Dendritic cell treated with granulocyte-macrophage colony-stimulating factor and Interleukin-4, amounts not matched to agents 40 ng/mL and 50 ng/mL, for 4 days (primary cell): ENCODE data around the gene DNMT3L.
"Not testable (repeated sequence)": the region's sequence is repeated elsewhere in the genome, so short reads cannot be mapped to it uniquely, and the experiment has no call there.

ENCODE experiments used
- H3K27ac Mint-ChIP-seq: one replicate; pipeline ENCODE4 v1.8.0; 2022; ENCODE audit warnings: mild to moderate bottlenecking, mixed read lengths
- H3K27me3 Mint-ChIP-seq: one replicate; pipeline ENCODE4 v1.8.0; 2022; ENCODE audit warnings: mild to moderate bottlenecking, mixed read lengths
- H3K36me3 Mint-ChIP-seq: one replicate; pipeline ENCODE4 v1.8.0; 2022; ENCODE audit warnings: low read depth, mixed read lengths
- H3K4me1 Mint-ChIP-seq: one replicate; pipeline ENCODE4 v1.8.0; 2022; ENCODE audit warnings: low read depth, mixed read lengths
- H3K4me3 Mint-ChIP-seq: one replicate; pipeline ENCODE4 v1.8.0; 2022; ENCODE audit warnings: mild to moderate bottlenecking, moderate library complexity, mixed read lengths
- H3K9me3 Mint-ChIP-seq: one replicate; pipeline ENCODE4 v1.8.0; 2022; ENCODE audit warnings: mixed read lengths
- intact Hi-C: fragments of 100-400 bp; cut with micrococcal nuclease; formaldehyde crosslinking; loops from one replicate; pipeline ENCODE4 v1.15.0; 2022

DNMT3L gene

DNA sequence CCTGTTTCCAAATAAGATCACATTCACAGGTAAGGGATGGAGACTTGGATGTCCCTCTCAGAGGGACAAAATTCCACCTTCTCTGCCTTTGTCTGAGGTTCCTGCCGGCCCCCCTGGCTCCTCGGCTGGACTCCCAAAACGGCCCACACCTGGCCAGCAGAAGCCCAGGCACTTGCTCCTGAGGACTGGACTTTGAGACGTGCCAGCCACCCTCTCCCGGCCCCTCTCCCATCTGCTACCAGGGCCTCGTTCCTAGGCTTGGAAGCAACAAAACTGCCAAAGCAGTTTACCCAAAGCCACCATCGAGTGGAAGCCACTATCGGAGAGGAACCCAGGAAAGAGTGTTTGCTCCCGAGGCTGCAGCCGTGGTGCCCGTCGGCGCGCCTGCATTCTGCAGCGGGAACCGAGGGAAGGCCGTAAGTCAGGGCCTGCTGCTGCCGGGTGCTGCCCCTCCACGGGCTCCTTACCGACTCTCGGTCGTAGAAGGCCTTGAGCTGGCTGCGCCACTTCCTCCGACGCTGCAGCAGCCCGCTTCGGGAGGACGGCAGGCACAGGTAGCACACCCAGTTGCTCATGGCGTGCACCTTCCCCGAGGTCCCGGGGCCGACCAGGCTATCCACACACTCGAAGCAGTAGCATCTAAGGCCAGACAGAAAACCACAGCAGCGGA, 3.5 kb downstream of the DNMT3L start:
- Mint-ChIP-seq H3K27ac (no peak overlapping the region), H3K4me1 (peaks cover 6% of the 10 kb centered on the region), H3K4me3 (no peak overlapping the region), H3K27me3 (peaks cover 51% of the 10 kb centered on the region), H3K9me3 (no peaks in the 10 kb centered on the region), H3K36me3 (no peaks in the 10 kb centered on the region)
- intact Hi-C loops = no loop called here

DNA sequence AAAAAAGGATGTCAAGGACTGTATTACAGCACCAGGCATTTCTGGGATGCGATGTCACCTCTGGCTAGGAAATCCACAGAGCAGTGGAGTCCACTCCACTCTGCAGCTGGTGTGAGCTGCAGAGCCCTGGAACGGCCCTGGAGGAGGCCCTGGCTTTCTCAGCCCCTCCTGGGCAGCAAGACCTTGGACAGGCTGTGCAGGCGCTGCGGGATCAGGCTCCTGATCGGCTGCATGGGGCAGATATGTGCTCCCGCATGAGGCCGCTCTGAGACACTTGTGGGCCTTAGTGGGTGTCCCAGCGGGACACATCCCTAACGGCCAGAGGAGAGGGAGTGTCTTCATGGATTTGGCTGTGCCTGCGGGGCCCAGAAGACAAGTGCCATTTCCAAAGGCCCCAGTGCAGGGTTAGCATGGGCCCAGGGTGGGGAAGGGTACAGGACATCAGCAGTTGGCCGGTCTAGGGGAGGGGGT, 6.2 kb downstream of the DNMT3L start:
- Mint-ChIP-seq H3K36me3 (no peaks in the 10 kb centered on the region), H3K27me3 (peaks cover 48% of the 10 kb centered on the region), H3K4me1 (peaks cover 6% of the 10 kb centered on the region), H3K27ac (no peak overlapping the region), H3K9me3 (no peaks in the 10 kb centered on the region), H3K4me3 (no peak overlapping the region)
- intact Hi-C loops = no loop called here

DNA sequence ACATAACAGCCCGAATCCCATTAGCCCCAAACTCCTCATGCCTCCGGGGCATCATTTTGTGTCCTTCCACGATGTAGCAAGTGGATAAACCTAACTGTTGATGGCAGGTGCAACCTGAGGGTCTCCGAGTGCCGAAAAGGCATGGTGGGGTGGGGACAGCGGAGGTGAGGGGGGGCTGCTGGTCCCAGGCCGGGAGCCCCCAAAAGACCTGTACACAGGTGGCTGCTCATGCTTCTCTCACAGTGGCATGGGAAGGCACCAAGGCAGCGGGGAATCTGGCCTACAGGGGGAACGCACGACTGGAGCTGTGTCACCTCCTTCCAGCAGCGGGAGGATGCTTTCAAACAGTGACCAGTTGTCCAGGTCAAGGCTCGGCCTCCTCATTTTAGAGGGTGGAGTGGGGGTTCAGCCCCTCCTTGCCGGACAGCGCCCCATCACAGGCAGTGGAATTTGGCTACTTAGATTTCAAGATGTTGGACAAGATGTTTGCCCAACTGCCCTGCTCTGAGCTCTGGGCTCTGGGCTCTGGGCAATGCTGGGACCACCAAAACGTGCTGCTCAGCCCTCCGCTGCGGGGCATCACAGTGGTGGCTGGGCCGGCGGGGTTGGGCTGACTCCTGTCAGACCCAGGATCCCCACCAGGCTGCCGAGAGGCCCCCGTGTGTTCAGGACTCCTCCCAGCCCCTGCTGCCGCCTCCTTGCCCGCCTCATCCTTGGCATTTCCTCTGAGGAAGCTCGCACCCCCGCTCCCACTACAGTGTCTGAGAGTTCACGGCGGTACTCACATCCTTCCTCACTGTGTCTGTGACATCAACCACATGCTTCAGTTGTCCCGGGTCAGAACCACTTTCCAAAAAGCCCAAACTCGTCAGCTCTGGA, 7.6 kb downstream of the DNMT3L start:
- Mint-ChIP-seq H3K9me3 (no peaks in the 10 kb centered on the region), H3K4me3 (no peak overlapping the region), H3K27me3 (peaks cover 37% of the 10 kb centered on the region), H3K27ac (no peak overlapping the region), H3K36me3 (no peaks in the 10 kb centered on the region), H3K4me1 (peaks cover 6% of the 10 kb centered on the region)
- intact Hi-C loops = no loop called here

DNA sequence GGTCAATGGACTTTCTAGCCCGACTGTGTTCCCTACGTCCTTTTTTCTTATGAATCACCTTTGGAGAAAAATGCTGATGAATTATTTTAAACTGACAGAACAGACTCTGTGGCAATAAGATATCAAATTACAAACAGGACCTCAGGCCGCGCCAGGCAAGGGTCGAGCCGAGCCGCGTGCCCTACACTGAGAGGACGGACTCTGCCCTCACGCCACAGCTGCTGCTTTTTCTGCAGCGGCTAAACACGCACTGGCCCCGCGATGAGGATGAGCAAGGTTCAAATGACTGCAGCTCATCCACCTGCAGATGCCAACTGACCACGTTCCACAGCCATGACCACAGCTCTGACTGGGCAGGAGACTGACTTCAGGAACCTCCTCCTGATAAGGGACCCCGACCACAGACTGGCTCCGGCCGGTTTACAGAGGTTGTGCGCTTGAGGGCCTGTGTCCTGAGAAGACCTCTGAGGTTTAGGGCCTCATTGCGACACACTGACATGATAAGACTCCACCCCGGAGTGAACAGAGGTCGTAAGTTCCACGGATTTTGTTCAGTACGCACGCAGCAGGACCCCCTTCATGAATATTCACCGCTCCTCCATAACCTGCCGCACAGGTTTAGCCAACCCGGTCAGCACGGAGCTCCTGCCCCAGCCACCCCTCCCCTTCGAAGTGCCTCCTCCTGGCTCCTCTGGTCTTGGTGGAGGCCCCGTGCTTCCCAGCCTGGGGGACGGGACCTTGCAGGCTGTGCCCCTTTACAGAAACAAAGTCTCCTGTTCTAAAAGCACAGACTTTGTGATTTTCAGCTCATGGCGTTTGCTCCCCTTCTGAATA, 12.3 kb downstream of the DNMT3L start:
- H3K9me3 Mint-ChIP-seq, H3K36me3 Mint-ChIP-seq, intact Hi-C loops, H3K27ac Mint-ChIP-seq, H3K4me1 Mint-ChIP-seq, H3K27me3 Mint-ChIP-seq, H3K4me3 Mint-ChIP-seq: not testable (repeated sequence)

DNA sequence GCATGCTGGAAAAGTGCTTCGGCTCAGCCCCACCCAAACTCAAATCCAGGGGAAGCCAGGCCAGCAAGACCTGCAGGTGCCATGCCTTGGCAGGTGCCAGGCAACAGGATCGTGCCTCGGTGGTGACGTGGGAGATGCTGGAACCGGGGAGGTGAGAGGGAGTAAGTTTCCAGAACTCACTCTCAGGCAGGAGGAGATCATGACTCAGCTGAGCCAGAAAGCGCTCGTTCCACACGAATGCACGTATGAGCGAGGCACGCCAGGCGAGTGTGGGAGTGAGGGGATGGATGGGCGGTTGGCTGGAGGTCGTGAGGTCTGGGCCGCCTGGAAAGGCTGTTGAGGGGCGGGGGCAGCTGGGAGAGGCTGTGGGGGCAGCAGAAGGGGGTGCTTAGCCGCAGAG, 13.8 kb downstream of the DNMT3L start:
- H3K27ac Mint-ChIP-seq, H3K9me3 Mint-ChIP-seq, H3K36me3 Mint-ChIP-seq, intact Hi-C loops, H3K27me3 Mint-ChIP-seq, H3K4me1 Mint-ChIP-seq, H3K4me3 Mint-ChIP-seq: not testable (repeated sequence)

DNA sequence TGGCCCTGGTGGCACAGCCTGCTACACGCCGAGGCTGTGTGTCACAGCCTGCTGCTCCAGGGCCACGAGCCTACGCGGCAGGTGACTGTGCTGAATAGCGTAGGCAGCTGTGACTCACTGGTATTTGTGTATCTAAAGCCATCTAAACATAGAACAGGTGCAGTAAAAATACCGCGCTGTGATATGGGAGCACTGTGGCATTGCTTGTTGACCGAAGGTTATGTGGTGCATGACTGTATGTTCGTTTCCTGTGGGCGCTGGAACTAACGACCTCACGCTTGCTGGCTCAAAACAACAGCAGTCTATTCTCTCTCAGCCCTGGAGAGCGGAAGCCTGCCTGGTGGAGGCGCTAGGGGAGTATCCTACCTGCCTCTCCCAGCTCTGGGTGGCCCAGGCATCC, 17.7 kb downstream of the DNMT3L start:
- H3K27me3 Mint-ChIP-seq, H3K36me3 Mint-ChIP-seq, H3K27ac Mint-ChIP-seq, H3K4me3 Mint-ChIP-seq, H3K9me3 Mint-ChIP-seq, H3K4me1 Mint-ChIP-seq, intact Hi-C loops: not testable (repeated sequence)

DNA sequence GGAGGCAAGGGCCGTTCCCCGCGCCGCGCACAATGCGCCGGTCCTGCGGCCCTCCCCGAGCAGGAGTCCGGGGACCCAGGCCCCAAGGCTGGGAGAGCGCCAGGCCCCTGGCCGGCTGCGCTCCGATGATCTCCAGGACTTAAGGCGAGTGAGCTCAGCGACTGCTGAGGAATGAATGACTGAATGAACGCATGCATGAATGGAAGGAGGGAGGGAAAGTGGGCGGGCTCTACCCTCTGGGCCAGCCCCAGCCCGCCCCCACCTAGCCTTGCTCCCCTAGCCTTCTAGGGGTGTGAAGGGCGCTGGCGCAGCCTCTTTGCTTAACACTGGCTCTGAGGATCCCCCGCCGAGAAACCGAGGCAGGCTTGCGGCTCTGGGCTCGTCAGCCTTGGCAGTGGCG, 20.4 kb downstream of the DNMT3L start:
- intact Hi-C loops, H3K27ac Mint-ChIP-seq, H3K36me3 Mint-ChIP-seq, H3K9me3 Mint-ChIP-seq, H3K4me3 Mint-ChIP-seq, H3K27me3 Mint-ChIP-seq, H3K4me1 Mint-ChIP-seq: not testable (repeated sequence)

DNA sequence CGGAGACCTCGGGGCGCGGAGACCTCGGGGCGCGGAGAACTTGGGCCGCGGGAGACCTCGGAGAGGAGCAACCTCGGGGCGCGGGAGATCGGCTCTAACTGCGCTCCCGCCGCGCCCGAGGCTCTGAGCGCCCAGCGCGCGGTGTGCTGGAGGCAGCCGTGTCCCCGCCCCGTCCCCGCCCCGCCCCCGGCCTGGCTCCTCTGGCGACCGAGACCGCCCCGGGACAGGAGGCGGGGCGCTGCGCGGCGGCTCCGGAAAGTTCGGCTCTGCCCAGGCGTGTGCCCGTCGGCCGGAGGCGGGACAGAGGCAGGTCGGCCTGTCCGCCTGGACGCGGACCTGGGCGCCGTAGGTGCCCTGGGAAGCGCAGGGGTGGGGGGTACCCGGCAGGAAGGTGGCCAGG, 20.9 kb downstream of the DNMT3L start, which contains the start of gene ICOSLG:
Gene ICOSLG (minus strand): TSS at position 102 of the 400 bp plus-strand sequence. CDS start 126 bp downstream, outside the sequence.
- H3K36me3 Mint-ChIP-seq, intact Hi-C loops, H3K4me1 Mint-ChIP-seq, H3K27ac Mint-ChIP-seq, H3K4me3 Mint-ChIP-seq, H3K27me3 Mint-ChIP-seq, H3K9me3 Mint-ChIP-seq: not testable (repeated sequence)

DNA sequence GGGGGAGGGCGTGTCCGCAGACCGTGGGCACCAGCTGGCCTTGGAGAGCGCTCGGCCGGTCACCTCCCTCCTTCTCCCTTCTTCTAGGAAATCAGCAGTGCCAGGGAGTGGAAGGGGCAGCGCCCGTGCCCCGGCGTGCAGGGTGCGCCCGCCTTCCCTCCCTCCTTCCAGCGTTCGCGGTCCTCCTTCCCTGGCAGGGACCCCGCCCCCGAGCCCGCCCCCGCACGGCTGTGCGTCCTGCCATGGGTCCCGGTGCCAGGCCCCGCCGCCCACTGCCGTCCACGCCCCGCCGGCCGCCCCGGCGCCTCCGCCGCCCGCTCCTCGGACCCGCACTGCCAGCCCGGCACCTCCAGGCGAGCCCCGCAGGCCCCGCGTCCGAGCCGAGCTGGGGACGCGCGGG, 21.3 kb downstream of the DNMT3L start:
- intact Hi-C loops, H3K36me3 Mint-ChIP-seq, H3K4me1 Mint-ChIP-seq, H3K27ac Mint-ChIP-seq, H3K27me3 Mint-ChIP-seq, H3K4me3 Mint-ChIP-seq, H3K9me3 Mint-ChIP-seq: not testable (repeated sequence)

DNA sequence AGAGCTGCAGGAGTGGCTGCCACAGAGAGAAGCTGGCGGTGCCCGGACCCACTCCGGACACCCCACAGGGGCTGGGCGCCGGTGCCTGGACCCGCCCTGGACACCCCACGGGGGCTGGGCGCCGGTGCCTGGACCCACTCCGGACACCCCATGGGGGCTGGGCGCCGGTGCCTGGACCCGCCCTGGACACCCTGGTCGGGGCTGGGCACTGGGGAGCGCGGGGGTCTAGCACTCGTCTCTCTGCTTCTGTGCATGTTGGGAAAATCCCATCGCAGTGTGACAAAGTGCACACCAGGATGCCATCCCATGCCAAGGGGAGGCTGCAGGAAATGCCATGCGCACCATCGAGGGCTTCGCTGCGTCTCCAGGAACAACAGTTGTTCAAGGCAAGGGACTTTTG, 32.1 kb downstream of the DNMT3L start:
- H3K4me1 Mint-ChIP-seq, H3K4me3 Mint-ChIP-seq, intact Hi-C loops, H3K36me3 Mint-ChIP-seq, H3K27me3 Mint-ChIP-seq, H3K9me3 Mint-ChIP-seq, H3K27ac Mint-ChIP-seq: not testable (repeated sequence)

DNA sequence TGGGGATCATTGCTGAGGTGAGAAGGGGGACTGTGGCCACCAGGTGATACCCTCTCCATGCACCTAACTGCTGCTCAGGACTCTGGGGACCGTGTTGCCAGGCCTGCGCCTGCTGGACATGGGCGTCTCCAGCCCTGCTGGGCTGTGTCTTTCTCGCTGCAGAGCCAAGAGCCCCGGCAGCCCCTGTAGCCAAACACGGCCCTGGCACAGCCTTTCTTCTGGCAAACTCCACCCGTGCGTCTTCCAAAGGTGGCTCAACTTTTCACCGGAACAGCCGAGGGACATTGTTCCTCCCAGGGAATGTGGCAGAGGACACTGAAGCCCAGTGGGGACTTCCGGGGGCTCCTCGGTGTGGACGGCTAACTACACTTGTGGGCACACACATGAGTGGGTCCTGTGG, 33.6 kb downstream of the DNMT3L start:
- H3K27ac Mint-ChIP-seq, H3K4me3 Mint-ChIP-seq, H3K9me3 Mint-ChIP-seq, intact Hi-C loops, H3K27me3 Mint-ChIP-seq, H3K36me3 Mint-ChIP-seq, H3K4me1 Mint-ChIP-seq: not testable (repeated sequence)

DNA sequence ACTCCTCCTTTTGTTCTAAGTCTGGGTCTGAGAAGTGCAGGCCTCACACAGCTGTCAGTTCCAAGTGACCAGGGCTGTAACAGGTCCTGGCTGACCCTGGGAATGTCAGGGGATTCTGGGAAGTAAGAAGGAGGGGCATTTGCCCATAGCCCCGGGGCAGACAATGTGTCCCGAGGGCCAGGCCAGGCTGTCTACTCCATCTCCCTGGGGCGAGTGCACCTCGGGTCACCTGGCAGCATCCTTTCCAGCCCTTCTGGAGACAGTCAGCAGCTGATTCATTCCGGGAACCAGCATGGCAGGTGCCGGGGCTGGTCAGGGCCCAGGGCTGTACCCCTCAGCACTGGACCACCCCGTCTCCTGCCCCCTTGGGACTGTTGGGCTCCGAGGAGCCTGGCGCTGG, 34.1 kb downstream of the DNMT3L start:
- H3K9me3 Mint-ChIP-seq, H3K4me1 Mint-ChIP-seq, H3K27ac Mint-ChIP-seq, H3K4me3 Mint-ChIP-seq, H3K36me3 Mint-ChIP-seq, intact Hi-C loops, H3K27me3 Mint-ChIP-seq: not testable (repeated sequence)

DNA sequence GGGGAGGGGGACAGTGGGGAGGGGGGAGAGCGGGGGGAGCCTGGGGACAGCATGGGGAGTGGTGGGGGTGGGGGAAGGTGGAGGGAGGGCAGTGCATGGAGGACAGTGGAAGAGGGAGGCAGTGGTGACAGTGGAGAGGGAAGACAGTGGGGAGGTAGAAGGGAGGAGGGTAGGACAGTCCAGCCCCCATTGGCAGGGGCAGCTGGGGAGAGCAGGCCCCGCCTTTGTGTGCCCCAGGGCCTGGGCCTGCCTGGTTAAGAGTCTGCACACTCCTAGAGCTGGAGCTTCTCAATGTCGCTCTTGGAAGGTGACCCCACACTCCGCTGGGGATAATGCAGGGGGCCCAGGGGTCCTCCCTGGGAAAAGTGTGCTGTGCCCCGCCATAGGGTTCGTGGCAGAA, 36.1 kb downstream of the DNMT3L start:
- H3K27me3 Mint-ChIP-seq, H3K36me3 Mint-ChIP-seq, H3K4me3 Mint-ChIP-seq, H3K4me1 Mint-ChIP-seq, intact Hi-C loops, H3K9me3 Mint-ChIP-seq, H3K27ac Mint-ChIP-seq: not testable (repeated sequence)

DNA sequence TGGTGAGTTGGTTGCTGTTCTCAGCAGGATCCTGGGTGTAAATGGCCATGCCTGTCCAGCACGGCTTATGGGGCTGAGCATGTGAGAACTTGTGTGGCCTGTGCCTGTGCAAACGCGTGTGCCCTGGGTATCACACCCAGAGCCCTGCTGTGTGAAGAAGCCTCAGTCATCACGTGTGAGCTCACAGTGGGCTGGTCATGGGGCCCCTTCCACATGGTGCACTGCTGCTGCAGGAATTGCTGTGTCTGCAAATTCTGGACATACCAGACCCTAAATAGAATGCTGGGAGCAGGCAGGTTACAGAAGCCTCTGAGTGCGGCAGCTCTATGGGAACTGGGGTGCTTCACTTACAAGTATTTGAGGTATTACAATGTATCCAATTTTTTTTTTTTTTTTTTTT, 38.4 kb downstream of the DNMT3L start:
- H3K27me3 Mint-ChIP-seq, H3K4me3 Mint-ChIP-seq, H3K4me1 Mint-ChIP-seq, H3K36me3 Mint-ChIP-seq, H3K27ac Mint-ChIP-seq, H3K9me3 Mint-ChIP-seq, intact Hi-C loops: not testable (repeated sequence)
